ENCODE measurements around the gene CLSTN1. TPM values are rescaled to one million over a fixed set of nuclear protein-coding genes. Genes with fewer than 3 reads are reported as not detected.

CLSTN1 gene
- total RNA-seq, 1 experiment from 2014 or later = 143 TPM

DNA sequence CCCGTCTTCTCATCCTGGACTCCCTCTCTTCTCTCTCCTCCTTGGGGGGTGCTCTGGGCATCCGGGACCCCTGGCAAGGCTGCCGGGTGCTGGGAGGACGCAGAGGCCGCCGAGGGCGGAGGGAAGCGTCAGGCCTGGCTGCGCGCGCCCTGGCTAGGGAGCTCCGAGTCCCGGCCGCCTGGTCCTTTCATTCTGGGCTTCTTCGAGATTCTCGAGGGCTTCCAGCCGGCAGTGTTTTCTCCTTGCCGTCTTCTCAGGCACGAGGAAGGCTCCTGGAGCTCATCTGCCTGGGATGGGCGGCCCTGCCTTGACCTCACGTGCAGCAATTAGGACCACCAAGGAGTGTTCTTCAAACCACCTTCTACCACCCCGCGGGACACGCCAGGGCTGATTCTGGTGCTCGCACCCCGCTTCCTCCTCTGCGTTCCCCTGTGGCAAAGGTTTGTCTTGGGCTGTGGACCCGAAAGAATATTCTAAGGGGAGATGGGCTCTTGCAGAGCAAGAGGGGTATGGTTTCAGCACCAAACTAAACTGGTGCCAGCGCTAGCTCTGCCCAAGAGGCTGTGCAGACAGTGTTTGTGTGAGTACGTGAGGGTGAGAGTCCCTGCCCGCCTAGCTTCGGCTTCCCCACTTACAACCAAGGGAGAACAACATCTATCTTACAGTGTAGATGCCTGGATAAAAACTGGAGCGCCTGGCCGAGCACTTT lies 135.7 kb downstream of the CLSTN1 start:
- Histone ChIP-seq H3K4me1 (ENCODE audit: control insufficient read depth, insufficient read depth, low read length) (peaks cover 26% of the 10 kb centered on the region), H3K9me3 (ENCODE audit: control insufficient read depth, insufficient read depth, low read depth, low read length) (no peaks in the 10 kb centered on the region), H3K36me3 (ENCODE audit: control insufficient read depth, insufficient read depth, low read length) (no peaks in the 10 kb centered on the region), H3K4me3 (ENCODE audit: low read depth in 2 of 2, low read length in 2 of 2) (peak overlapping the region; percentile 79 to 82), H3K27me3 (ENCODE audit: control insufficient read depth, insufficient read depth, low read length) (no peaks in the 10 kb centered on the region), H3K27ac (ENCODE audit: low read length) (peak overlapping the region; percentile 84)
- POLR2A ChIA-PET = no interaction called here
- DNase-seq (ENCODE audit: low read depth, low spot score) = no peak
- no TSS peak for BruUV-seq (replicated peaks)
- TF ChIP-seq TCF7L2 (IDR thresholded peaks at IDR 0.05; ENCODE audit: low read depth, low read length) = no peak
- TF ChIP-seq SIN3A (IDR thresholded peaks at IDR 0.05; ENCODE audit: borderline replicate concordance, insufficient read depth, low read depth, low read length) = no peak
- no peak for TF ChIP-seq POLR2AphosphoS5 (IDR thresholded peaks at IDR 0.05; ENCODE audit: low read depth, low read length)
- no peak for TF ChIP-seq REST (IDR thresholded peaks at IDR 0.05; ENCODE audit: insufficient read depth in 1 of 2, low read depth in 2 of 2, low read length in 1 of 2)
- TF ChIP-seq, protein P1, sequence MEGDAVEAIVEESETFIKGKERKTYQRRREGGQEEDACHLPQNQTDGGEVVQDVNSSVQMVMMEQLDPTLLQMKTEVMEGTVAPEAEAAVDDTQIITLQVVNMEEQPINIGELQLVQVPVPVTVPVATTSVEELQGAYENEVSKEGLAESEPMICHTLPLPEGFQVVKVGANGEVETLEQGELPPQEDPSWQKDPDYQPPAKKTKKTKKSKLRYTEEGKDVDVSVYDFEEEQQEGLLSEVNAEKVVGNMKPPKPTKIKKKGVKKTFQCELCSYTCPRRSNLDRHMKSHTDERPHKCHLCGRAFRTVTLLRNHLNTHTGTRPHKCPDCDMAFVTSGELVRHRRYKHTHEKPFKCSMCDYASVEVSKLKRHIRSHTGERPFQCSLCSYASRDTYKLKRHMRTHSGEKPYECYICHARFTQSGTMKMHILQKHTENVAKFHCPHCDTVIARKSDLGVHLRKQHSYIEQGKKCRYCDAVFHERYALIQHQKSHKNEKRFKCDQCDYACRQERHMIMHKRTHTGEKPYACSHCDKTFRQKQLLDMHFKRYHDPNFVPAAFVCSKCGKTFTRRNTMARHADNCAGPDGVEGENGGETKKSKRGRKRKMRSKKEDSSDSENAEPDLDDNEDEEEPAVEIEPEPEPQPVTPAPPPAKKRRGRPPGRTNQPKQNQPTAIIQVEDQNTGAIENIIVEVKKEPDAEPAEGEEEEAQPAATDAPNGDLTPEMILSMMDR (IDR thresholded peaks at IDR 0.05) = no peak
- intact Hi-C loops (cut with micrococcal nuclease; ENCODE audit: unreplicated experiment) = loop anchor here (5.0 kb wide), 1 partner anchor 61 kb away; no protein-coding TSS in a partner anchor
- in situ Hi-C loops (cut with HindIII; ENCODE audit: low pct_unique_long_range_greater_than_20kb, low sequenced_read_pairs) = no loop called here
- ATAC-seq = peak; percentile 66
- CTCF ChIA-PET = interaction anchor here (0.6 to 1.7 kb wide), 2 partner anchors 20 to 61 kb away, joined by 4 to 7 read pairs; no protein-coding TSS in a partner anchor

GRCh38 chr1:9687120-9687873 lies 136.5 kb downstream of the CLSTN1 start:
- CTCF ChIA-PET = interaction anchor here (1.7 kb wide), 1 partner anchor 61 kb away, joined by 7 read pairs; no protein-coding TSS in a partner anchor
- peak overlapping the region; percentile 84 for H3K27ac ChIP-seq (ENCODE audit: low read length)
- H3K4me3 ChIP-seq (ENCODE audit: low read depth in 2 of 2, low read length in 2 of 2) = peak overlapping the region; percentile 79 to 82
- BruUV-seq (replicated peaks) = no TSS peak
- H3K9me3 ChIP-seq (ENCODE audit: control insufficient read depth, insufficient read depth, low read depth, low read length) = no peaks in the 10 kb centered on the region
- H3K36me3 ChIP-seq (ENCODE audit: control insufficient read depth, insufficient read depth, low read length) = no peaks in the 10 kb centered on the region
- in situ Hi-C loops (cut with HindIII; ENCODE audit: low pct_unique_long_range_greater_than_20kb, low sequenced_read_pairs) (no loop called here), intact Hi-C loops (cut with micrococcal nuclease; ENCODE audit: unreplicated experiment) (loop anchor here (5.0 kb wide), 1 partner anchor 60 kb away; no protein-coding TSS in a partner anchor)
- POLR2A ChIA-PET = interaction anchor here (0.6 kb wide), 1 partner anchor 22 kb away, joined by 3 read pairs; no protein-coding TSS in a partner anchor
- peaks cover 26% of the 10 kb centered on the region for H3K4me1 ChIP-seq (ENCODE audit: control insufficient read depth, insufficient read depth, low read length)
- no peak for DNase-seq (ENCODE audit: low read depth, low spot score)
- TF ChIP-seq REST (IDR thresholded peaks at IDR 0.05; ENCODE audit: insufficient read depth in 1 of 2, low read depth in 2 of 2, low read length in 1 of 2) (no peak), TCF7L2 (IDR thresholded peaks at IDR 0.05; ENCODE audit: low read depth, low read length) (no peak), SIN3A (IDR thresholded peaks at IDR 0.05; ENCODE audit: borderline replicate concordance, insufficient read depth, low read depth, low read length) (no peak), POLR2AphosphoS5 (IDR thresholded peaks at IDR 0.05; ENCODE audit: low read depth, low read length) (peak; percentile 46; the same call in 1 of the 2 replicates)
- TF ChIP-seq, protein P1 (IDR thresholded peaks at IDR 0.05) = no peak
- H3K27me3 ChIP-seq (ENCODE audit: control insufficient read depth, insufficient read depth, low read length) = no peaks in the 10 kb centered on the region
- ATAC-seq = peak; percentile 73
